ENCODE measurements around the gene SLC26A6.

SLC26A6 gene

GRCh38 chr3:48635222-48636021, at the start of gene SLC26A6:
Gene SLC26A6, minus strand, starts transcription at chr3:48635461. Its CDS starts 68 bp downstream, at chr3:48635393.
- peak; percentile 87 to 94 (median 89) for DNase-seq (ENCODE audit: low read depth in 2 of 3, low spot score in 2 of 3)

- no peak for DNase-seq (ENCODE audit: low read depth in 2 of 3, low spot score in 2 of 3)
Observed at GRCh38 chr3:48684480-48685143, 49.4 kb upstream of the SLC26A6 start.

GRCh38 chr3:48684054-48684349, 48.7 kb upstream of the SLC26A6 start:
- no peak for DNase-seq (ENCODE audit: low read depth in 2 of 3, low spot score in 2 of 3)

GRCh38 chr3:48682786-48683185, 47.5 kb upstream of the SLC26A6 start:
- no peak for DNase-seq (ENCODE audit: low read depth in 2 of 3, low spot score in 2 of 3)

- DNase-seq (ENCODE audit: low read depth in 2 of 3, low spot score in 2 of 3), result no peak
Observed at GRCh38 chr3:48681974-48682610, 46.8 kb upstream of the SLC26A6 start.

GRCh38 chr3:48681541-48681880, 46.2 kb upstream of the SLC26A6 start:
- no peak for DNase-seq (ENCODE audit: low read depth in 2 of 3, low spot score in 2 of 3)

- DNase-seq (ENCODE audit: low read depth in 2 of 3, low spot score in 2 of 3), result no peak
Observed at GRCh38 chr3:48680811-48681540, 45.7 kb upstream of the SLC26A6 start.

GRCh38 chr3:48679411-48680391, 44.4 kb upstream of the SLC26A6 start:
- no peak for DNase-seq (ENCODE audit: low read depth in 2 of 3, low spot score in 2 of 3)

GRCh38 chr3:48678566-48679380, 43.5 kb upstream of the SLC26A6 start:
- DNase-seq (ENCODE audit: low read depth in 2 of 3, low spot score in 2 of 3), result no peak

GRCh38 chr3:48678056-48678455, 42.8 kb upstream of the SLC26A6 start:
- DNase-seq (ENCODE audit: low read depth in 2 of 3, low spot score in 2 of 3), result no peak

GRCh38 chr3:48674505-48674904, 39.2 kb upstream of the SLC26A6 start:
- DNase-seq (ENCODE audit: low read depth in 2 of 3, low spot score in 2 of 3), result no peak

- DNase-seq (ENCODE audit: low read depth in 2 of 3, low spot score in 2 of 3), result no peak
Observed at GRCh38 chr3:48672522-48672921, 37.3 kb upstream of the SLC26A6 start.

GRCh38 chr3:48664929-48665328, 29.7 kb upstream of the SLC26A6 start:
- no peak for DNase-seq (ENCODE audit: low read depth in 2 of 3, low spot score in 2 of 3)

GRCh38 chr3:48664313-48664644, 29.0 kb upstream of the SLC26A6 start:
- no peak for DNase-seq (ENCODE audit: low read depth in 2 of 3, low spot score in 2 of 3)

GRCh38 chr3:48663489-48664312, 28.4 kb upstream of the SLC26A6 start:
- peak; percentile 78 to 88 (median 80) for DNase-seq (ENCODE audit: low read depth in 2 of 3, low spot score in 2 of 3)

- DNase-seq (ENCODE audit: low read depth in 2 of 3, low spot score in 2 of 3), result peak in 2 of 3 experiments; percentile 35 to 51
Observed at GRCh38 chr3:48662753-48663488, 27.7 kb upstream of the SLC26A6 start, which contains the start of gene CELSR3. Gene CELSR3, minus strand, starts transcription at chr3:48662886. Its CDS starts 252 bp downstream, at chr3:48662634.

- no peak for DNase-seq (ENCODE audit: low read depth in 2 of 3, low spot score in 2 of 3)
Observed at GRCh38 chr3:48662145-48662752, 27.0 kb upstream of the SLC26A6 start.

All from activated CD8-positive, alpha-beta memory T cell treated with anti-CD3 and anti-CD28 coated beads for 48 hours (primary cell).